Measurements from ENCODE around the gene TBL1XR1. TPM values are rescaled to one million over a fixed set of nuclear protein-coding genes. Genes with fewer than 3 reads are reported as not detected.

Gene TBL1XR1
- total and polyA plus RNA-seq, 2 of the 8 experiments (the other 6 are each of a cell fraction or from before 2014, with no cell fraction given) = 28.1 to 147 TPM

GRCh38 chr3:177212278-177212610 is 15.0 kb upstream of the TBL1XR1 start:
- CTCF ChIA-PET (ENCODE audit: partially characterized antibody) = no interaction called here
- H2BK120ac ChIP-seq (replicated peaks; ENCODE audit: low read depth, low read length) = no peak overlapping the region
- no peak overlapping the region for H2BK15ac ChIP-seq (ENCODE audit: low read length)
- no peaks in the 10 kb centered on the region for H3K36me3 ChIP-seq (ENCODE audit: control insufficient read depth in 2 of 4, insufficient read depth in 4 of 4, low read length in 3 of 4)
- no peak overlapping the region for H3K14ac ChIP-seq (ENCODE audit: insufficient read length)
- no peaks in the 10 kb centered on the region for H3K79me2 ChIP-seq (ENCODE audit: control insufficient read depth in 1 of 2, insufficient read depth in 2 of 2, low read length in 2 of 2)
- H3K4ac ChIP-seq (replicated peaks; ENCODE audit: insufficient read length, low read depth, low read length) = no peak overlapping the region
- no peak overlapping the region for H4K8ac ChIP-seq (ENCODE audit: extremely low read depth, insufficient read depth, low read length)
- no peaks in the 10 kb centered on the region for H3K4me1 ChIP-seq (replicated peaks in 1 of 4; ENCODE audit: control insufficient read depth in 3 of 4, insufficient read depth in 4 of 4, low read length in 3 of 4)
- no peaks in the 10 kb centered on the region for H3K79me1 ChIP-seq (ENCODE audit: low read depth, low read length)
- H3K4me2 ChIP-seq (ENCODE audit: insufficient read depth in 1 of 2, low read depth in 2 of 2, low read length in 2 of 2) = no peak overlapping the region
- no peak overlapping the region for H3K18ac ChIP-seq (ENCODE audit: extremely low read depth, low read length)
- DNase-seq (ENCODE audit: low read depth in 1 of 2, low spot score in 2 of 2) (no peak), FAIRE-seq (no peak)
- H4K91ac ChIP-seq (replicated peaks; ENCODE audit: insufficient read length, low read length) = no peak overlapping the region
- no peak overlapping the region for H2AFZ ChIP-seq (ENCODE audit: low read length)
- H3K56ac ChIP-seq (replicated peaks; ENCODE audit: insufficient read length, low read depth, low read length) = no peak overlapping the region
- no peak overlapping the region for H4K5ac ChIP-seq (ENCODE audit: insufficient read length, low read depth, low read length)
- H3K9me3 ChIP-seq (ENCODE audit: insufficient read depth in 2 of 2, low read depth in 1 of 2, low read length in 1 of 2) = no peaks in the 10 kb centered on the region
- no peak overlapping the region for H3K27ac ChIP-seq (ENCODE audit: low read depth, low read length)
- H4K20me1 ChIP-seq (replicated peaks in 1 of 2; ENCODE audit: control insufficient read depth in 1 of 2, insufficient read depth in 2 of 2, low read length in 2 of 2) = no peaks in the 10 kb centered on the region
- no peak overlapping the region for H2BK20ac ChIP-seq (ENCODE audit: low read length)
- POLR2A ChIA-PET (ENCODE audit: partially characterized antibody) = no interaction called here
- no peak overlapping the region for H3K9ac ChIP-seq (replicated peaks in 1 of 4; ENCODE audit: extremely low read depth in 1 of 4, low read depth in 3 of 4, low read length in 3 of 4)
- no peaks in the 10 kb centered on the region for H3K27me3 ChIP-seq (replicated peaks in 1 of 4; ENCODE audit: control insufficient read depth in 3 of 4, extremely low read depth in 1 of 4, insufficient read depth in 3 of 4, low read length in 3 of 4)
- no peak for TF ChIP-seq SP1 (IDR thresholded peaks at IDR 0.05; ENCODE audit: low read depth, low read length)
- TF ChIP-seq, protein P1, sequence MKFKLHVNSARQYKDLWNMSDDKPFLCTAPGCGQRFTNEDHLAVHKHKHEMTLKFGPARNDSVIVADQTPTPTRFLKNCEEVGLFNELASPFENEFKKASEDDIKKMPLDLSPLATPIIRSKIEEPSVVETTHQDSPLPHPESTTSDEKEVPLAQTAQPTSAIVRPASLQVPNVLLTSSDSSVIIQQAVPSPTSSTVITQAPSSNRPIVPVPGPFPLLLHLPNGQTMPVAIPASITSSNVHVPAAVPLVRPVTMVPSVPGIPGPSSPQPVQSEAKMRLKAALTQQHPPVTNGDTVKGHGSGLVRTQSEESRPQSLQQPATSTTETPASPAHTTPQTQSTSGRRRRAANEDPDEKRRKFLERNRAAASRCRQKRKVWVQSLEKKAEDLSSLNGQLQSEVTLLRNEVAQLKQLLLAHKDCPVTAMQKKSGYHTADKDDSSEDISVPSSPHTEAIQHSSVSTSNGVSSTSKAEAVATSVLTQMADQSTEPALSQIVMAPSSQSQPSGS (IDR thresholded peaks at IDR 0.05; ENCODE audit: low read length) = no peak
- no peak overlapping the region for H2AK5ac ChIP-seq (ENCODE audit: low read depth, low read length)
- H3K4me3 ChIP-seq (ENCODE audit: extremely low read depth in 1 of 4, insufficient read depth in 2 of 4, low read depth in 3 of 4, low read length in 4 of 4) = no peak overlapping the region
- H2BK12ac ChIP-seq (ENCODE audit: low read depth, low read length) = no peak overlapping the region
- no peaks in the 10 kb centered on the region for H3K23me2 ChIP-seq (ENCODE audit: low read depth, low read length)
- H3K23ac ChIP-seq (ENCODE audit: insufficient read length) = no peak overlapping the region
- H2BK5ac ChIP-seq (ENCODE audit: low read depth, low read length) = no peak overlapping the region

Data from H1 (cell line).